Measurements from ENCODE around the gene MTHFD1L.

DNA sequence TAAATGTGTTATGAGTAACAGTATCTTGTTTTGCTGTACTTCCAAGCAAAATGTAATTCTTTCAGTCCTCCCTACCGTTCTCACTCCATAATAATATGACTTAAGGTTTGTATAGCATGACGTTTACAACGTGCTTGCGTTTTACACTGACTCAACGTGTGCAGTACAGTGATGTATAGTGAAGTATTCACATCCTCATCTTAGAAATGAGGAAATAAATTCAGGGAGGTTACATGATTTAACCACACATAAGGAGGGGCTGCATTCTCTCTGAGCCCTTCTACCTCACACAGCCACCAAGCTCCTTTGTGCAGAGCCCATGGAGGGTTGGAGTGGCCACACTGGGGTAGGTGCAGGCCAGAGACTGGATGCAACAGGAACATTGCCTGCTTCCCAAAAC is 164.5 kb downstream of the MTHFD1L start:
- TF ChIP-seq POLR2AphosphoS5 (IDR thresholded peaks at IDR 0.05; ENCODE audit: low read depth, low read length): no peak
- no peak for TF ChIP-seq TAF1 (IDR thresholded peaks at IDR 0.05; ENCODE audit: borderline replicate concordance, insufficient read depth, low read length)
- TF ChIP-seq SIN3A (IDR thresholded peaks at IDR 0.05; ENCODE audit: borderline replicate concordance, insufficient read depth, low read length): no peak
